ENCODE results near the gene PSMD4. TPM values are rescaled to one million over a fixed set of nuclear protein-coding genes. Genes with fewer than 3 reads are reported as not detected.

Gene PSMD4
- total RNA-seq, 1 experiment from 2014 or later = 250 TPM

DNA sequence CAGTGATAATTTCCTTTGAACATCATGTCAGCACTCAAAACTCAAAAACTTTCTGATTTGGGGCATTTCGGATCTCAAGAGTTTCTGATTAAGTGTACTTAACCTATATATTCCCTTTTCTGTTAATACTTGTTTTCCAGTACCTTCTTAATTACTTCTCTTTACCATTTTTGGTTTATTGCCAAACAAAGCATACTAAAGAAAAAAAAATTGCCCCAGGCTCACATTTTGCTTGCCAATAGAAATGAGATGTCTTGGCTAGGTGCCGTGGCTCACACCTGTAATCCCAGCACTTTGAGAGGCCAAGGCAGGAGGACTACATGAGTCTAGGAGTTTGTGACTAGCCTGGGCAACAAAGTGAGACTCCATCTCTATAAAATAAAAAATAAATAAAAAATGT is 4.8 kb downstream of the PSMD4 start:
- DNase-seq = no peak
- peaks cover 3% of the 10 kb centered on the region for H3K27me3 Mint-ChIP-seq (ENCODE audit: insufficient read depth, unreplicated experiment)
- peaks cover 55% of the 10 kb centered on the region for H3K36me3 Mint-ChIP-seq (ENCODE audit: insufficient read depth, unreplicated experiment)
- Histone ChIP-seq H3K4me1 (no peaks in the 10 kb centered on the region; the same call in 1 of the 2 replicates), H3K36me3 (ENCODE audit: control insufficient read depth, insufficient read depth, low read length) (no peaks in the 10 kb centered on the region; the same call in 1 of the 2 replicates), H3K4me3 (ENCODE audit: low read depth, low read length) (no peak overlapping the region), H3K9me3 (no peaks in the 10 kb centered on the region), H3K27me3 (replicated peaks; ENCODE audit: control insufficient read depth, insufficient read depth, low read length) (no peaks in the 10 kb centered on the region)
- TF ChIP-seq, protein P1, sequence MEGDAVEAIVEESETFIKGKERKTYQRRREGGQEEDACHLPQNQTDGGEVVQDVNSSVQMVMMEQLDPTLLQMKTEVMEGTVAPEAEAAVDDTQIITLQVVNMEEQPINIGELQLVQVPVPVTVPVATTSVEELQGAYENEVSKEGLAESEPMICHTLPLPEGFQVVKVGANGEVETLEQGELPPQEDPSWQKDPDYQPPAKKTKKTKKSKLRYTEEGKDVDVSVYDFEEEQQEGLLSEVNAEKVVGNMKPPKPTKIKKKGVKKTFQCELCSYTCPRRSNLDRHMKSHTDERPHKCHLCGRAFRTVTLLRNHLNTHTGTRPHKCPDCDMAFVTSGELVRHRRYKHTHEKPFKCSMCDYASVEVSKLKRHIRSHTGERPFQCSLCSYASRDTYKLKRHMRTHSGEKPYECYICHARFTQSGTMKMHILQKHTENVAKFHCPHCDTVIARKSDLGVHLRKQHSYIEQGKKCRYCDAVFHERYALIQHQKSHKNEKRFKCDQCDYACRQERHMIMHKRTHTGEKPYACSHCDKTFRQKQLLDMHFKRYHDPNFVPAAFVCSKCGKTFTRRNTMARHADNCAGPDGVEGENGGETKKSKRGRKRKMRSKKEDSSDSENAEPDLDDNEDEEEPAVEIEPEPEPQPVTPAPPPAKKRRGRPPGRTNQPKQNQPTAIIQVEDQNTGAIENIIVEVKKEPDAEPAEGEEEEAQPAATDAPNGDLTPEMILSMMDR (IDR thresholded peaks at IDR 0.05; ENCODE audit: insufficient read depth in 1 of 2, low read depth in 1 of 2, low read length in 1 of 2, severe bottlenecking in 1 of 2, unreplicated experiment in 1 of 2) = no peak
- ChIA-PET POLR2A (no interaction called here), CTCF (interaction anchor here (0.7 kb wide), 1 partner anchor 7 kb away, joined by 5 read pairs; no protein-coding TSS in a partner anchor)
- H3K9me3 Mint-ChIP-seq (ENCODE audit: unreplicated experiment) = no peaks in the 10 kb centered on the region
- intact Hi-C loops (cut with micrococcal nuclease; ENCODE audit: unreplicated experiment) = no loop called here
- H3K4me1 Mint-ChIP-seq (ENCODE audit: low read depth, unreplicated experiment) = no peaks in the 10 kb centered on the region
- no peak overlapping the region for H3K4me3 Mint-ChIP-seq (ENCODE audit: unreplicated experiment)
- H3K27ac Mint-ChIP-seq (ENCODE audit: unreplicated experiment) = no peak overlapping the region
- BruUV-seq (replicated peaks) = no TSS peak

DNA sequence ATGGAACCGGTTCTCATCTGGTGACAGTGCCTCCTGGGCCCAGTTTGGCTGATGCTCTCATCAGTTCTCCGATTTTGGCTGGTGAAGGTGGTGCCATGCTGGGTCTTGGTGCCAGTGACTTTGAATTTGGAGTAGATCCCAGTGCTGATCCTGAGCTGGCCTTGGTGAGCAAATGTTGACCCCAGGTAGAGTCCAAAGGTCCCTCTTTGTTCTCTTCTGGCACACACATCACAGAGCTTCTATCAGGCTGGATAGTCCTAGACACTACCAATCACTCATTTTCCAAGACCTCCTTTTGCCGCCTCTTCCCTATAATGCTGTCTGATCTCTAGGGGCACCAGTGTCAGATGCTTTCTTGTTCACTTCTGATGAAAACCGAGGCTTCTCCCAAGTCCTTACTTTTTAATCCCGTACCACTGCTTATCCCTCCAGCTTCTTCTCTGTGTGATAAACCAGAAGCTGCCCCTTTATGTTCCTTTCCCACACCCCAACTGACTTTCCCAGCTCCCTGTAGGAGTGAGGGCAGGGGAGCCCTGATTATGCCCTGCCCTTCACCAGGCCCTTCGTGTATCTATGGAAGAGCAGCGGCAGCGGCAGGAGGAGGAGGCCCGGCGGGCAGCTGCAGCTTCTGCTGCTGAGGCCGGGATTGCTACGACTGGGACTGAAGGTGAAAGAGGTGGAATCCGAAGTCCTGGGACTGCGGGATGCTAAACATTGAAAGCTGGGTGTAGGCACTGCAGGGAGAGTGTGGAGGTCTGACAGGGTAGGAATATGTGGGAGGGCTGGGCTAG is 11.1 kb downstream of the PSMD4 start:
- TF ChIP-seq, protein P1 (IDR thresholded peaks at IDR 0.05; ENCODE audit: insufficient read depth in 1 of 2, low read depth in 1 of 2, low read length in 1 of 2, severe bottlenecking in 1 of 2, unreplicated experiment in 1 of 2) = no peak
- CTCF ChIA-PET = interaction anchor here (0.6 to 1.0 kb wide), 2 partner anchors 14 to 99 kb away, joined by 3 to 6 read pairs; no protein-coding TSS in a partner anchor

DNA sequence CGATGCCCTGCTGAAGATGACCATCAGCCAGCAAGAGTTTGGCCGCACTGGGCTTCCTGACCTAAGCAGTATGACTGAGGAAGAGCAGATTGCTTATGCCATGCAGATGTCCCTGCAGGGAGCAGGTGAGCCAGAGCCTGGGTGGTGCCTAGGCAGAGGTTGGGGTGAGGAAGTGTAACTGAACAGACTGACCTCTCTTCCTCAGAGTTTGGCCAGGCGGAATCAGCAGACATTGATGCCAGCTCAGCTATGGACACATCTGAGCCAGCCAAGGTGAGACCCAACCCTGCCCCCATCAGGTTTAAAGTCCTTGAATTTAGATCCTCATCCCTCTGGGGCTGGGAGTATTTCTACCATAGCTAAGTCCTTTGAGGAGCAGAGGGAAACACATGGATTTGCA is 11.8 kb downstream of the PSMD4 start:
- no peaks in the 10 kb centered on the region for H3K27me3 Mint-ChIP-seq (ENCODE audit: insufficient read depth, unreplicated experiment)
- peak overlapping the region; percentile 2 for H3K27ac Mint-ChIP-seq (ENCODE audit: unreplicated experiment)
- H3K36me3 Mint-ChIP-seq (ENCODE audit: insufficient read depth, unreplicated experiment) = peaks cover 79% of the 10 kb centered on the region
- ChIA-PET CTCF (interaction anchor here (0.6 kb wide), 1 partner anchor 78 kb away, joined by 3 read pairs; no protein-coding TSS in a partner anchor), POLR2A (no interaction called here)
- peaks cover 7% of the 10 kb centered on the region for H3K4me1 Mint-ChIP-seq (ENCODE audit: low read depth, unreplicated experiment)
- H3K27me3 ChIP-seq (replicated peaks; ENCODE audit: control insufficient read depth, insufficient read depth, low read length) = no peaks in the 10 kb centered on the region
- H3K4me1 ChIP-seq = peaks cover 7% of the 10 kb centered on the region; the same call in 1 of the 2 replicates
- H3K36me3 ChIP-seq (ENCODE audit: control insufficient read depth, insufficient read depth, low read length) = no peaks in the 10 kb centered on the region; the same call in none of the 2 replicates
- DNase-seq = no peak
- intact Hi-C loops (cut with micrococcal nuclease; ENCODE audit: unreplicated experiment) = no loop called here
- TF ChIP-seq, protein P1 (IDR thresholded peaks at IDR 0.05; ENCODE audit: insufficient read depth in 1 of 2, low read depth in 1 of 2, low read length in 1 of 2, severe bottlenecking in 1 of 2, unreplicated experiment in 1 of 2) = no peak
- no TSS peak for BruUV-seq (replicated peaks)
- H3K9me3 ChIP-seq = no peaks in the 10 kb centered on the region
- no peaks in the 10 kb centered on the region for H3K9me3 Mint-ChIP-seq (ENCODE audit: unreplicated experiment)
- no peak overlapping the region for H3K4me3 Mint-ChIP-seq (ENCODE audit: unreplicated experiment)
- H3K4me3 ChIP-seq (ENCODE audit: low read depth, low read length) = no peak overlapping the region

More for the DNA sequence above, 11.1 kb downstream of the PSMD4 start:
- Histone ChIP-seq H3K27me3 (replicated peaks; ENCODE audit: control insufficient read depth, insufficient read depth, low read length) (no peaks in the 10 kb centered on the region), H3K9me3 (no peaks in the 10 kb centered on the region), H3K4me3 (ENCODE audit: low read depth, low read length) (no peak overlapping the region), H3K4me1 (peaks cover 7% of the 10 kb centered on the region; the same call in 1 of the 2 replicates), H3K36me3 (ENCODE audit: control insufficient read depth, insufficient read depth, low read length) (no peaks in the 10 kb centered on the region; the same call in none of the 2 replicates)
- BruUV-seq (replicated peaks) = TSS peak; percentile 19
- DNase-seq = no peak
- Mint-ChIP-seq H3K4me1 (ENCODE audit: low read depth, unreplicated experiment) (peaks cover 7% of the 10 kb centered on the region), H3K27ac (ENCODE audit: unreplicated experiment) (peak overlapping the region; percentile 2), H3K4me3 (ENCODE audit: unreplicated experiment) (no peak overlapping the region), H3K27me3 (ENCODE audit: insufficient read depth, unreplicated experiment) (no peaks in the 10 kb centered on the region), H3K36me3 (ENCODE audit: insufficient read depth, unreplicated experiment) (peaks cover 74% of the 10 kb centered on the region), H3K9me3 (ENCODE audit: unreplicated experiment) (no peaks in the 10 kb centered on the region)
- intact Hi-C loops (cut with micrococcal nuclease; ENCODE audit: unreplicated experiment) = no loop called here
- POLR2A ChIA-PET = no interaction called here
